GM19452 (cell line): Measurements from ENCODE around the gene HLA-DRB5.
"Not testable (repeated sequence)": the region's sequence is repeated elsewhere in the genome, so short reads cannot be mapped to it uniquely, and the experiment has no call there.

ENCODE experiments used
- ATAC-seq: cut with Tn5 transposase; IDR thresholded peaks from one replicate; pipeline ENCODE4 v1.9.1; 2021; ENCODE audit not compliant: unreplicated experiment

The HLA-DRB5 gene

DNA sequence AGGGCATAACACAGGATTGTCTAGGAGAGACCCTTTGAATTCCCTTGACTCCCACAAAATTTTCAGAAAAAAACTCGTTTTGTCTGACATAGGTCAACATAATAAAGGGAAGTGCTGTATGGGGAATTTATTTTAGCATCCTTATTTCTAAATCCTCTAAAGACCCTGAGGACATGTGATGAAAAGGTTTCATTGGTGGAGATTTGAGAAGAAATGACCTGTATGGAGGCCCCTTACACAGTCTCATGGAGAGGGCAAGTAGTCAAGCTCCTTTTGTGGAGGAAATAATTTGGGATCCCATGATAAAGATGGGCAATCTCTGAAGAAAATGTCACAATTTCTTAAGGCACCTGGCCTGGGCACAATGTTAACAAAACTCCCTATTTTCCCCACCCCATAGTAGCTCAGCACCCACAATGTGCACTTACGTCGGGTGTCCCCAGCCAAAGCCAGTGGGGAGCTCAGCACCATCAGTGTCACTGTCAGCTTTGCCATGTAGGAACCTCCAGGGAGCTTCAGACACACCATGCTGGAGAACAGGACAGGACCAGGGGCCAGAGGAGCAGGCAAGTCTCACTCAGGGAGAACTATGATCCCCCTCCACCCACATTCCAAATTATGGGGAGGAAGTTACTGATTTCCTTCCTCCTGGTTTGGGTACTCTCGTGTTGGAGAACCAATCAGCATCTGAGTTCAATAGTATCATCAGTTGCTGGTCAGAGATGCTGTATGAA is at the start of gene HLA-DRB5:
HLA-DRB5 (minus strand) TSS at position 591 of the 734 bp plus-strand sequence; CDS start at position 528, 63 bp downstream.
- ATAC-seq, result peak; percentile 70

DNA sequence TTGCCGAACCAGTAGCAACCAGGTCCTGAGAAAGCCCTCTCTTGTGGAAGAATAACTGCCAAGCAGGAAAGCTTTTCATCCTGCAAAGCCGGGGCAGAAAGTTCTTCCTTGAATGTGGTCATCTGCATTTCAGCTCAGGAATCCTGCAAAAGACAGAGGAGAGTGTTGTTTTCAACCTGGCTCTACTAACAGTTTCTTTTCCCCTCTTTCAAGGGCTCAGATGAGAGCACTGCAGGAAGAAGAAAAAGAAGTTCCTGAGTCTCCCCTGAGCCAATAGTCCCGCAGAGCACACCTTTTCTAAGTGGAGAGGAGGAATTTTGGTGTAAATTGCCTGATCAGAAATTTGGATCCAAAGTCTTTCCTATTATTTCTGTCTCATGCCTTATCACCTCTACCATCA is 48.9 kb upstream of the HLA-DRB5 start:
- no peak for ATAC-seq

DNA sequence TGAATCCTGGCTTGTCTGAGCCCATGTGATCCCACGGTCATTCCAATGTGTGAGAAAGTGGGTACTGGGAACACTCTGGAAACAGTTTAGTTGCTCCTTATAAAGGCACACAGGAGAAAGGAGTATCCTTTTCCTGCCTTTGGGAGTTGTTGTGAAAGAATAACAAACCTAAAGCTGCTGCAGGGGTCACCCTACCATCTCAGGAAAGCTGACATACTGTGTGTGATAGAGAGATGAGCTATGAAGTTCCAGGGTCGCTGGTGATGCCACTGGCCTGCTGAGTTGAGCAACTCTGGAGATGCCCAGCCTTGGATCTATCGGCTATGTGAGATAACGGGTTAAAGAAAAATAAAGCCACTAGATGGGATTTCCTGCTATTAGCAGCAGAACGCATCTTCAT is 47.4 kb upstream of the HLA-DRB5 start:
- not testable (repeated sequence) for ATAC-seq

DNA sequence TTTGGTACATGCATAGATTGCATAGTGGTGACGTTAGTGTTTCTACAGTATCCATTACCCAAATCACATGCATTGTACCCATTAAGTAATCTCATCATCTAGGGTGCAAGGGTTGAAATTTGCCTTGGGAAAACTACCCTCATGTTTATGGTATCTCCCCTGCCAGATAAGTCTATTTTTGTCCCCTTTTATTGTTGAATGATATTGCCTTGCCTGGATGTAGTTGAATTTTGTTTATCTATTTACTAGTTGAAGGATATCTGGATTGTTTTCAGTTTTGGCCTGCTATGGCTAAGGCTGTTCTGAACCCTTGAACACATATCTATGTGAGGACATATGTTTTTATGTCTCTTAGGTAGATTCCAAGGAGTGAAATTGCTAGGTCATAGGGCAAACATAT is 46.2 kb upstream of the HLA-DRB5 start:
- no peak for ATAC-seq

DNA sequence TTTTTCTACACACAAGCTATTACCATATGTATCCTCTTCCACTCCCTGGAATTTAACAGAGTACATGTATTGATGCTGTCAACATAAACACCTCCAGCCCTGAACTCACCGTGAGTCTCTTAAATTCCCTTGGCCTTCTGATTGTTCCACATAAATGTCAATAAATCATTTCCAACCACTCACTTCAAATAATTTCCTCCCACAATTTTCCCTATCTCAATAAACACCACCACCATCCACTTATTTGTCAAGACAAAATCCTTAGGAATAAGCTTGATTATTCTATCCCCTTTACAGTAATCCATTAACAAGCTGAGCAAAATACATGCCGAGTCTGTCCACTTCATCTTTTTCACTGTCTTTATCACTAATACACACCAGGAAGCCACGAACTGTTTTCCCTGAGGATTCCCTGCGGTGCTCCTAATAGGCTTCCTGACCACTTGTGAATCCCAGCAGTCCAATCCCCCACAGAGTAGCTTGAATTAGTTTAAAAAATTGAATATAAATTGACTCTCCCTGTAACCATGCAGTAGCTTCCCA is 40.3 kb upstream of the HLA-DRB5 start:
- no peak for ATAC-seq

DNA sequence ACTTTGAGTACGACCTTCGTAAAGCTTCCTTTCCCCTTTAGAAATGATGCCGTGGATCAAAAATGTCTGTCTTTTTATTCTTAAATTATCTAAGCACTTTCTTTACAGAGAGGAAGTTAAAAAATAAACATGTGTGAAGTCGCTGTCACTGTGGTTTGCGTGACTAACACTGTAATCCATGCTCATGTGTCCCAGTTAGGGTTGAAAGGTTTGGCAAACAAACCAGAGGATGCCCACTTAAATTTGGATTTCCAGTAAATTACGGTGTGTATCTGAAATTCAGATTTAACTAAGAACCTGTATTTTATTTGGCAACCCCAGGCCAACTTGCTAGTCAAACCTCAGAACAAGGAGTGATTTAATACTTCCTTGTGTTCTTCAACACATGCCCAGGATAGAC is 38.5 kb upstream of the HLA-DRB5 start:
- no peak for ATAC-seq

DNA sequence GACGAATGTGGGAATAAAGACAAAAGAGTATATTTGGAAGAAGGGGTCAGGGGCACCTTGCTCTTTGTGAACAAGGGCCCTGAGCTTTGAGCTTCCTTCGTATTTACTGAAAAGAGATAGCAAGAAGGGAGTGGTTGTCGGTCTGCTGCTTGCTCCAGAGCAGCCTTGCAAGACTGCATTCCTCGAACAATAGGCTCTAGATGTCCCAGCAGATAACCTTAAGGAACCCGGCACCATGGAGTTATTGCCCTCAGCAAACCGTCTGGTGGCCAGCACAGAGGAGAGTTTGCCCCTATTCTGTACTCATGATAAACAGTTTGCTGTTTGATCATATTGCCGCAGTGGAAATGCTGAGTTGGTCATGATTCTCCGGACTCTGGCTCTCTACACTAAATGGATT is 36.9 kb upstream of the HLA-DRB5 start:
- ATAC-seq, result no peak

DNA sequence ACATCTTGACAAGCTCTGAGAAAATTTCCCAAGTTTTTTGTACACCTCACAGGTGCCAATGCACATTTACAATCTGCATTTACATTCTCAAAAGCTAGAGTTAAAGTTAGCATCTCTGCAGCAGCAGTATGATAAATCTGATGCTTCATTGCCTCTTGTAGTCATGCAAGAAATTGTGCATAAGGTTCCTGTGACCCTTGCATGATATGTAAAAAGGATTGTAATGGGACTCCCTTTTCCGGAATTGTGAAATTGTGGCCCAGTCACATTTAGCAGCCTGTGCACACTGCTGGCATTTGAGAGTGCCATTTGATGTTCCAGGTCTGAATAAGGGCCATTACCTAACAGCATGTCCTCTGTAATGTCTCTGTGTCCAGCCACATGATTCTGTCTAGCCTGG is 35.4 kb upstream of the HLA-DRB5 start:
- no peak for ATAC-seq

DNA sequence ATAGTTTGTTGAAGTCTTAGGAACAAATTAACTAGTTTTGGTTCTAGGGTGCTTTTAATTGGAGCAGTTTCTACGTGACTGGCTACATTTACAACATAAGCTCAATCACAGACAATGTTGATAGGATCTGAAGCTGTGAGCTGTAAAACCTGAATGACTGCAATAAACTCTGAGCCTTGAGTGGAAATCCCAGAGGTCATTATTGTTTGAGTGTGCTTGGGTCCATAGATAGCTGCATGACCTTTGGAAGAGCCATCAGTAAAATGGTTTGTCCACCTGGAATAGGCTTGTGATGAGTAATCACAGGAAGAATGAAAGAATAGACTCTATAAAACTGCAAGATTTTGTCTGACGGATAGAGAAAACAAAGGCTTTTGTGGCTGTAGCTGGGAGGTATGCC is 32.9 kb upstream of the HLA-DRB5 start:
- ATAC-seq, result no peak

DNA sequence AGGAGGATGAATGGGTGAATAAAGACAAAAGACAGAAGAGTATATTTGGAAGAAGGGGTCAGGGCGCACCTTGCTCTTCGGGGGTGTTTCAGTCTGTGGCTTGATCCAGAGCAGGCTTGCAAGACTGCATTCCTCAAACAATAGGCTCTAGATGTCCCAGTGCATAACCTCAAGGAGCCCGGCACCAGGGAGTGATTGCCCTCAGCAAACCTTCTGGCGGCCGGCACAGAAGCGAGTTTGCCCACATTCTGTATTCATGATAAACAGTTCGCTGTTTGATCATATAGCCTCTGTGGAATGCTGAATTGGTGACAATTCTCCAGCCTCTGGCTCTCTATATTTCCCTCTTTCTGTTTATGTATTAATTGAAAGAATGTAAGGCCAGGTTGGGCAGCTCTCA is 29.7 kb upstream of the HLA-DRB5 start:
- no peak for ATAC-seq

DNA sequence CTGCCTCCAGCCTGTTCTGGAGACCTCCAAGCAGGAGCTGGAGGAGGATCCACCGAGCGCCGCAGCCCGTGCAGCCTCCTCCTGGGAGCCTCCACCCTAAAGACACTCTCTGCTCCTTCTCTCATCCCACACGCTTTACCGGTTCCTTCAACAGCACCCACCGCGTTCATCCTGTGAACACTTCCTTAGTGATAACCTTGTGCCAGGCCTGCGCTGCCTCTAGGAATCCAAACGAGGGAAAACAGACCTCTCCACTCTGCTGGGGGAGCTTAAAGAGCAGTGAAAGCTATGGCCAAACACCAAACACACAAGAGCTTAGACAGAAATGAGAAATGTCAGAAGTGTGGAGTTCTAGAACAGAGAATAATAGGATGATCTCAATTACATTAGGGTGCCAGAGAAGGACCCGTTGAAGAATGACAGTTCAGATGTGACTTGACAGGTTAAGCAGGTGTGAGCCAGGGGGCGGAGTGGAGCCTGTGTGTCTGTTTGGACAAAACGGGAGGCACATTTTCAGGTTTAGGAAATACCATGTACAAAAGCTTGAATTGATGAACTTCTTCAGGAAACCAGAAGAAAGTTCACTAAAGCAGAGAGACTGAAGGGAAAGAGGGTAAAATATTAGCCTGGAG is 28.5 kb upstream of the HLA-DRB5 start:
- no peak for ATAC-seq

DNA sequence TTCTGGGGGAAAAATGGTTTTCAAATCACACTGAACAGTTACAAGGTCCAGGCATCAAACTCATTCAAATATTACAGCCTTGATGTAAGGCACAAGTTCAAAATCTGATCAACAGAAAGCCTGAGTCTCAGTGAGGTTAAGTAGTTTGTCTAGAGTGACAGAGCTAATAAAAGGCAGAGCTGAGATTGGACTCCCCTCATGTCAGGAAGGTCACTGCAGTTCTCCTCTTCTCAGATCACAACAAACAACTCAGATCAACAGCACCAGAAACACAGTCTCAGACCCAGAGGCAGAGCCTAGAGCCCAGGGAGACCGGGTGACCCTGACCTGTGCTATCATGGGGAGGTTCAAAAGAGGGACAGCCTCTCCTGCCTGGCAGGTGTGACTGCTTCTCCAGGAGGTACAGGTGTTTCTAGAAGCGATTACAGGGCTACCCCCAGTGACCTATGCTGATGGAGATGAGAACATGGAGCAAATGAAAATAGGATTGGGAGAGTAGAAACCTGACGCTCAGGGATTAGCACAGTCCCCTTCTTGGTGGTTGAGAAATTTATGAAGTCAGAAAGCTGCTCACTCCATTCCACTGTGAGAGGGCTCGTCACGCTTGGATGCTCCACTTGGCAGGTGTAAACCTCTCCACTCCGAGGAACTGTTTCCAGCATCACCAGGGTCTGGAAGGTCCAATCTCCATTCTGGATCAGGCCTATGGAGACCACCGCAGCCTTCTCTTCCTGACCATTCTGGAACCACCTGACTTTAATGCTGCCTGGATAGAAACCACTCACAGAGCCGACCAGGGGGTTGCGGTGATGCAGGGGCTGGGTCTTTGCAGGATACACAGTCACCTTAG is 24.3 kb upstream of the HLA-DRB5 start:
- ATAC-seq, result no peak

DNA sequence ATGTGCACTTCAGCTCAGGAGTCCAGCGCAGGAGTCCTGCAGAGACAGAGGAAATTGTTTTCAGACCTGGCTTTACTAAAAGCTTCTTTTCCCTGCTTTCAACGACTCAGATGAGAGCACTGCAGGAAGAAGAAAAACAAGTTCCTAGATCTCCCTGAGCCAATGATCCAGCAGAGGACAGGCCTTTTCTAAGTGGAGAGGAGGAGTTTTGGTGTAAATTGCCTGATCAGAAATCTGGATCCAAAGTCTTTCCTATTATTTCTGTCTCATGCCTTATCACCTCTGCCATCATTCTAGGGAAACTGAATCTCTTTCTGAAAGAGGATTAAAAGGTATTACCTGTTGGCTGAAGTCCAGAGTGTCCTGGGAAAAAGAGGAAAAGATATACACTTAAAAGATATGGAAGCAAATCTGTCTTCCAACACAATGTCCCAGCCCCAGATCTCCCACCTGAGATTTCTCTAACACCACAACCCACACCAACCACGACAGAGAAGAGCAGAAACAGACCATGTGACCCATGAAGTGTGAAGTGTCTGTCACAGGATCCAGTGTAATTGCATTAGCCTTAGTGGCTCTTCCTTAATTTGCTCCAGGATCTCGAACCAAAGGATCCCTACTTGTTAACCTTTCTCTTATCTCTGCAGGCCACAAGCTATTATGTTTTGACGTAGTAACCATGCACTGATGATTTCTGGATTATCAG is 23.1 kb upstream of the HLA-DRB5 start:
- no peak for ATAC-seq

DNA sequence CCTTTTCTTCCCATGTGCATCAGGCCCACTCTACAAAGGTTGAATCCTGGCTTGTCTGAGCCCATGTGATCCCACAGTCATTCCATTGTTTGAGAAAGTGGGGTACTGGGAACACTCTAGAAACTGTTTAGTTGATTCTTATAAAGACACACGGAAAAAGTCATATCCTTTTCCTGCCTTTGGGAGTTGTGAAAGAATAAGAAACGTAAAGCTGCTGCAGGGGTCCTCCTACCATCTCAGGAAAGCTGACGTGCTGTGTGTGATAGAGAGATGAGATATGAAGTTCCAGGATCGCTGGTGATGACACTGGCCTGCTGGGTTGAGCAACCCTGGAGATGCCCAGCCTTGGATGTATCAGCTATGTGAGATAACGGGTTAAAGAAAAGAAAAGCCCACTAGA is 21.3 kb upstream of the HLA-DRB5 start:
- no peak for ATAC-seq

DNA sequence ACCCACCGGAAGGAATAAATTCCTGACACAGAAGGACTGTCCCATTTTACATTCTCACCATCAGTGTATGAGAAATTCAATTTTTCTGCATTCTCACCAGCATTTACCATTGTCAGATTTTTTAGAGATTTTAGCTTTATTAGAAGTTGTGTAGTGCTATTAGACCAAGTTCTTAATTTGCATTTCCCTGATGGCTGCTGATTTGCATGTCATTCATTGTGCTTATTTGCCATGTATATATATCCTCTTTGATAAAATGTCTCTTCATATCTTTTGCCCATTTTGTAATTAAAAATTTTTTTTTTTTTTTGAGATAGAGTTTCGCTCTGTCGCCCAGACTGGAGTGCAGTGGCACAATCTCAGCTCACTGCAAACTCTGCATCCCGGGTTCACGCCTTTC is 9.8 kb upstream of the HLA-DRB5 start:
- no peak for ATAC-seq

DNA sequence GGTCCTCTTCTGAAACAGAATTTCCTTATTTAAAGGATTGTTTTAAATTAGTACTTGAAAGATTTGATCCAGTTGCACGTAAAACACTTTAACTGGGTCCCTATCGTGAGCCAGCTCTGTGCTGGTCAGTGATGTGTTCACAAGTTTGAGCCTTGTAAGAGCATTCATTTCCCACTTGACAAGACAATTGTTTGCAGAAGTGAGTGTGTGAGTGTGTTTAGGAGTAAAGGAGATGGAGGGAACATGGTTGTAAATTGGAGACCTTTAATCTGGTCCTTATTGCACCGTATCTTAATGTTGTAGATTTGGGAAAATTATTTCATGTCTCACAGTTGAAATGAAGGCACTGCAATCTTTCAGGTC is 325 bp upstream of the HLA-DRB5 start:
- peak; percentile 25 for ATAC-seq

DNA sequence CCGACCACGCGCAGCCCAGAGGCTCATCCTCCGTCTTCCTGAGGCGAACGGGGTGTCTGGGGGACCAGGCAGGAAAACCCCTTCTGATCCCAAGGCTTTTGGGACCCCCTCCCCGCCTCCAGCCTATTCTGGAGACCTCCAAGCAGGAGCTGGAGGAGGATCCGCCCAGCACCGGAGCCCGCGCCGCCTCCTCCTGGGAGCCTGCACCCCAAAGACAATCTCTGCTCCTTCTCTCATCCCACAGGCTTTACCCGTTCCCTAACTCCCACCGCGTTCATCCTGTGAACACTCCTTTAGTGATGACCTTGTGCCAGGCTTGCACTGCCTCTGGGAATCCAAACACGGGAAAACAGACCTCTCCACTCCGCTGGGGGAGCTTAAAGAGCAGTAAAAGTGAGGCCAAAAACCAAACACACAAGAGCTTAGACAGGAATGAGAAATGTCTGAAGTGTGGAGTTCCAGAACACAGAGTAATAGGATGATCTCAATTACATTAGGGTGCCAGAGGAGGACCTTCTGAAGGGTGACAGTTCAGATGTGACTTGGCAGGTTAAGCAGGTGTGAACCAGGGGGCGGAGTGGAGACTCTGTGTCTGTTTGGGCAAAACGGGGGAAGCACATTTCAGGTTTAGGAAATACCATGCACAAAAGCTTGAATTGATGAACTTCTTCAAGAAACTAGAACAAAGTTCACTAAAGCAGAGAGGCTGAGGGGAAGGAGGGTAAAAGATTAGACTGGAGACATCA is 7.6 kb downstream of the HLA-DRB5 start:
- no peak for ATAC-seq

DNA sequence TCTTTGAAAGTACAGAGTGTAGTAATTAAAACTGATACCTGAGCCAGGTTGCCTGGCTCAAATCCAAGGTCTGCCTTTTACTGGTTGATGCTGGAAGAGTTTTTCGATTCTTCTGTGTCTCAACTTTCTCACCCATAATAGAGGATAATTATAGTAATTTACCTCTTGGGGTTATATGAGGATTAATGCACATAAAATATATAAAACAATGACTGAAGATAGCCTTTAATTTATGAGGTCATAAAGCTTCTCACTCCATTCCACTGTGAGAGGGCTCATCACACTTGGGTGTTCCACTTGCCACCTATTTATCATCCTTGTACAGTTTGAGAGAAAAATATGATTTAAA is 10.2 kb downstream of the HLA-DRB5 start:
- ATAC-seq, result no peak

DNA sequence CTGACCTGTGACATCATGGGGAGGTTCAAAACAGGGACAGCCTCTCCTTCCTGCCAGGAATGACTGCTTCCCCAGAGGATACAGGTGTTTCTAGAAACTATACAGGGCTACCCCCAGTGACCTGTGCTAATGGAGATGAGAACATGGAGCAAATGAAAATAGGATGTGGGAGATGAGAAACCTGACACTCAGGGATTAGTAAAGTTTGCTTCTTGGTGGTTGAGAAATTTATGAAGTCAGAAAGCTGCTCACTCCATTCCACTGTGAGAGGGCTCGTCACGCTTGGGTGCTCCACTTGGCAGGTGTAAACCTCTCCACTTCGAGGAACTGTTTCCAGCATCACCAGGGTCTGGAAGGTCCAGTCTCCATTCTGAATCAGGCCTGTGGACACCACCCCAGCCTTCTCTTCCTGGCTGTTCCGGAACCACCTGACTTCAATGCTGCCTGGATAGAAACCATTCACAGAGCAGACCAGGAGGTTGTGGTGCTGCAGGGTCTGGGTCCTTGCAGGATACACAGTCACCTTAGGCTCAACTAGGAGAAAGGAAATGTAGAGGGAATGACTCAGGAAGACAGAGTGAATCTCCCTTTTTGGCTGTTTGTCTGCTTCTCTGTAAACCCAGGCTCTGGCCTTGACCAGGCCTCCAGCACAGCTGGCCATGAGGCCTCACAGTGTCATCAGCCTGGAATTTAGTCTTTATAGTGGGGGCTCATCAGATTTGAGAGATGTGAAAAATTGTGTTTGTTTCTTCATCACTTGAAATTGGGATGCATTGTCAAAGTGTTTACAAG is 10.8 kb downstream of the HLA-DRB5 start:
- ATAC-seq, result no peak
